OCI-LY7 (cell line): ENCODE data around the gene MTERF4.

Experiments used
- EZH2phosphoT487 ChIP-seq: fragments of 200-600 bp; sonication (generic); IDR thresholded peaks from 2 replicates; pipeline ENCODE4 v1.6.1; 2018; ENCODE audit warnings: low read depth, borderline replicate concordance, mild to moderate bottlenecking, mixed run types, antibody characterized with exemption, low read length, moderate library complexity, mixed read lengths
- TF ChIP-seq, protein P1 (sequence below): fragments of 200-600 bp; sonication (generic); conservative IDR thresholded peaks from 2 replicates; pipeline ENCODE4 v1.5.1; 2014; ENCODE audit warnings: mild to moderate bottlenecking, antibody characterized with exemption, low read length, moderate library complexity, mixed read lengths

- TF ChIP-seq, protein P1, sequence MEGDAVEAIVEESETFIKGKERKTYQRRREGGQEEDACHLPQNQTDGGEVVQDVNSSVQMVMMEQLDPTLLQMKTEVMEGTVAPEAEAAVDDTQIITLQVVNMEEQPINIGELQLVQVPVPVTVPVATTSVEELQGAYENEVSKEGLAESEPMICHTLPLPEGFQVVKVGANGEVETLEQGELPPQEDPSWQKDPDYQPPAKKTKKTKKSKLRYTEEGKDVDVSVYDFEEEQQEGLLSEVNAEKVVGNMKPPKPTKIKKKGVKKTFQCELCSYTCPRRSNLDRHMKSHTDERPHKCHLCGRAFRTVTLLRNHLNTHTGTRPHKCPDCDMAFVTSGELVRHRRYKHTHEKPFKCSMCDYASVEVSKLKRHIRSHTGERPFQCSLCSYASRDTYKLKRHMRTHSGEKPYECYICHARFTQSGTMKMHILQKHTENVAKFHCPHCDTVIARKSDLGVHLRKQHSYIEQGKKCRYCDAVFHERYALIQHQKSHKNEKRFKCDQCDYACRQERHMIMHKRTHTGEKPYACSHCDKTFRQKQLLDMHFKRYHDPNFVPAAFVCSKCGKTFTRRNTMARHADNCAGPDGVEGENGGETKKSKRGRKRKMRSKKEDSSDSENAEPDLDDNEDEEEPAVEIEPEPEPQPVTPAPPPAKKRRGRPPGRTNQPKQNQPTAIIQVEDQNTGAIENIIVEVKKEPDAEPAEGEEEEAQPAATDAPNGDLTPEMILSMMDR = no peak
- TF ChIP-seq EZH2phosphoT487 = no peak
Measured at GRCh38 chr2:241140445-241140840, 38.4 kb upstream of the MTERF4 start.
